ENCODE results near the gene ZNF277.
"Not testable (repeated sequence)": the region's sequence is repeated elsewhere in the genome, so short reads cannot be mapped to it uniquely, and the experiment has no call there.

ZNF277 gene

GRCh38 chr7:112233048-112233697 is 26.7 kb downstream of the ZNF277 start:
- no peak overlapping the region for H3K4me3 ChIP-seq (ENCODE audit: low read length)
- TF ChIP-seq CTCF (conservative IDR thresholded peaks at IDR 0.05; ENCODE audit: low read length): no peak
- DNase-seq (ENCODE audit: low read depth): peak; percentile 9

- H3K4me3 ChIP-seq (ENCODE audit: low read length): no peak overlapping the region
- DNase-seq (ENCODE audit: low read depth): no peak
- TF ChIP-seq CTCF (conservative IDR thresholded peaks at IDR 0.05; ENCODE audit: low read length): no peak
These were observed 27.7 kb downstream of the ZNF277 start for GRCh38 chr7:112234147-112234546.

GRCh38 chr7:112236597-112236996 is 30.1 kb downstream of the ZNF277 start:
- no peak for DNase-seq (ENCODE audit: low read depth)
- H3K4me3 ChIP-seq (ENCODE audit: low read length): no peak overlapping the region
- no peak for TF ChIP-seq CTCF (conservative IDR thresholded peaks at IDR 0.05; ENCODE audit: low read length)

GRCh38 chr7:112238330-112238729 is 31.8 kb downstream of the ZNF277 start:
- DNase-seq (ENCODE audit: low read depth): no peak
- no peak for TF ChIP-seq CTCF (conservative IDR thresholded peaks at IDR 0.05; ENCODE audit: low read length)
- no peak overlapping the region for H3K4me3 ChIP-seq (ENCODE audit: low read length)

GRCh38 chr7:112238852-112239610 is 32.5 kb downstream of the ZNF277 start:
- no peak for DNase-seq (ENCODE audit: low read depth)
- TF ChIP-seq CTCF (conservative IDR thresholded peaks at IDR 0.05; ENCODE audit: low read length): no peak
- no peak overlapping the region for H3K4me3 ChIP-seq (ENCODE audit: low read length)

- H3K4me3 ChIP-seq (ENCODE audit: low read length): no peak overlapping the region
- DNase-seq (ENCODE audit: low read depth): no peak
- no peak for TF ChIP-seq CTCF (conservative IDR thresholded peaks at IDR 0.05; ENCODE audit: low read length)
These were observed 42.1 kb downstream of the ZNF277 start for GRCh38 chr7:112248598-112248997.

- H3K4me3 ChIP-seq (ENCODE audit: low read length); DNase-seq (ENCODE audit: low read depth): not testable (repeated sequence)
These were observed 43.5 kb downstream of the ZNF277 start for GRCh38 chr7:112249967-112250366.

Data from AG10803 (cell line).